ENCODE results near the gene GAS6.

The GAS6 gene

GRCh38 chr13:113852536-113853517 is 11.0 kb downstream of the GAS6 start:
- TF ChIP-seq, protein P1, sequence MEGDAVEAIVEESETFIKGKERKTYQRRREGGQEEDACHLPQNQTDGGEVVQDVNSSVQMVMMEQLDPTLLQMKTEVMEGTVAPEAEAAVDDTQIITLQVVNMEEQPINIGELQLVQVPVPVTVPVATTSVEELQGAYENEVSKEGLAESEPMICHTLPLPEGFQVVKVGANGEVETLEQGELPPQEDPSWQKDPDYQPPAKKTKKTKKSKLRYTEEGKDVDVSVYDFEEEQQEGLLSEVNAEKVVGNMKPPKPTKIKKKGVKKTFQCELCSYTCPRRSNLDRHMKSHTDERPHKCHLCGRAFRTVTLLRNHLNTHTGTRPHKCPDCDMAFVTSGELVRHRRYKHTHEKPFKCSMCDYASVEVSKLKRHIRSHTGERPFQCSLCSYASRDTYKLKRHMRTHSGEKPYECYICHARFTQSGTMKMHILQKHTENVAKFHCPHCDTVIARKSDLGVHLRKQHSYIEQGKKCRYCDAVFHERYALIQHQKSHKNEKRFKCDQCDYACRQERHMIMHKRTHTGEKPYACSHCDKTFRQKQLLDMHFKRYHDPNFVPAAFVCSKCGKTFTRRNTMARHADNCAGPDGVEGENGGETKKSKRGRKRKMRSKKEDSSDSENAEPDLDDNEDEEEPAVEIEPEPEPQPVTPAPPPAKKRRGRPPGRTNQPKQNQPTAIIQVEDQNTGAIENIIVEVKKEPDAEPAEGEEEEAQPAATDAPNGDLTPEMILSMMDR (IDR thresholded peaks at IDR 0.05; ENCODE audit: insufficient read depth, low read length, missing control alignments): no peak
- DNase-seq (ENCODE audit: low read depth, low spot score): no peak
- no peak overlapping the region for H3K4me3 ChIP-seq (ENCODE audit: low read depth, low read length)
- ChIA-PET CTCF (interaction anchor here (0.9 to 1.1 kb wide), 3 partner anchors 9 to 80 kb away, joined by 3 to 4 read pairs (median 3); no protein-coding TSS in a partner anchor), POLR2A (interaction anchor here (0.6 kb wide), 1 partner anchor 42 kb away, joined by 3 read pairs; no protein-coding TSS in a partner anchor)

DNA sequence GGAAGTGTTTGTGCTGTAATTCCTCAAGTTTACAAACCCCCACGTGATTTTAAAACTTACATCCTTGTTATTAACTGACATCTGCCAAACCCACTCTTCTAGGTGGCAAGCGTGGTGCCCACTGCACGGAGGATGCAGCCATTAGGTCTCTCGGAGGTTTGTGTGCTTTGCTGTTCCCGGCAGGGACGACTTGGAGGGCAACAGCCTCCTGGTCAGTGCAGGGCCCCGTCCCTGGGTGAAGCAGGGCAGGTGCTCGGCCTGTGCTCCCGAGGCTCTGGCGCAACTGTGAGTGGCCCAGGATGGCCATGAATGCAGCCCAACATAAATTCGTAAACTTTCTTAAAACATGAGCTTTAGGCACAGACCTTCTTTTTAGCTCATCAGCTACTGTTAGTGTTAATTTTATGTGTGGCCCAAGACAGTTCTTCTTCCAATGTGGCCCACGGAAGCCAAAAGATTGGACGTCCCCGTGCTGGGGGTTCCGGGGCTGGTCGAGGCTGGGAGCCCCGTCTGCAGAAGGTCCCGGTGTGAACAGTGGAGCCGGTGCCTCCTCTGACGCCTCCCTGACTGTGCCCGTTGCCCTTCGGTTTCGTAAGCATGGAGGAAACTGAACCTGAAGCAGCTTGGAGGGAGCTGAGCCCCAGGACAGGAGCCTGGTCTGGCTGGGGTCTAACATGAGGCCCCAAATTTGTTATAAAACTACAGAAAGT is 11.9 kb downstream of the GAS6 start:
- H3K4me3 ChIP-seq (ENCODE audit: low read depth, low read length): no peak overlapping the region
- TF ChIP-seq, protein P1 (IDR thresholded peaks at IDR 0.05; ENCODE audit: insufficient read depth, low read length, missing control alignments): no peak
- CTCF ChIA-PET: interaction anchor here (0.9 kb wide), 1 partner anchor 10 kb away, joined by 3 read pairs; no protein-coding TSS in a partner anchor
- no peak for DNase-seq (ENCODE audit: low read depth, low spot score)
- POLR2A ChIA-PET: interaction anchor here (0.6 to 0.7 kb wide), 2 partner anchors 43 to 74 kb away, joined by 3 read pairs; no protein-coding TSS in a partner anchor

- POLR2A ChIA-PET: no interaction called here
- TF ChIP-seq, protein P1 (IDR thresholded peaks at IDR 0.05; ENCODE audit: insufficient read depth, low read length, missing control alignments): no peak
- DNase-seq (ENCODE audit: low read depth, low spot score): no peak
- no peak overlapping the region for H3K4me3 ChIP-seq (ENCODE audit: low read depth, low read length)
- CTCF ChIA-PET: no interaction called here
Observed at GRCh38 chr13:113851480-113851803, 12.4 kb downstream of the GAS6 start.

DNA sequence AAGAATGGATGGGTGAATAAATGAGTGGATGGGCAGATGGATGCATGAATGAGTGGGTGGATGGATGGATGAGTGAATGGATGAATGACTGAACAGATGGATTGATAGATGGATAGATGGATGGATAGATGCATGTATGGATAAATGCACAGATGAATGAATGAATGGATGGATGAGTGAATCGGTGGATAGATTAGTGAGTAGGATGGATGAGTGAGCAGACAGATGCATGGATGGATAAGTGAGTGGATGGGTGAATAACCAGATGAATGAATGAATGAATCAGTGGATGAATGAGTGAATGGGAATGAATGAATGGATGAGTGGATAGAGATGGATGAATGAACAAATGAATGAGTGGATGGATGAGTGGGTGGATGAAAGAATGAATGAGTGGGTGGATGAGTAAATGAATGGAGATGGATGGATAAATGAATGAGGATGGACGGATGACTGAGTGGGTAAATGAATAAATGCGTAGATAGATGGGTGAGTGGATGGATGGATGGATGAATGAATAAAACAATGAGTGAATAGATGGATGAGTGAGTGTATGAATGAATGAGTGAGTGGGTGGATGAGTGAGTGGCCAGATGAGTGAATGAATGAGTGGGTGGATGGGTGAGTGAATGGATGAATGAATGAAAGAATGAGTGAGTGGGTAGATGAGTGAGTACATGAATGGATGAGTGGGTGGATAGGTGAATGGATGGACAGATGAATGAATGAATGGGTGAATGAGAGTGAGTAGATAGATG is 13.0 kb downstream of the GAS6 start:
- ChIA-PET CTCF (interaction anchor here (0.7 to 2.2 kb wide), 2 partner anchors 12 to 18 kb away, joined by 3 to 6 read pairs; no protein-coding TSS in a partner anchor), POLR2A (interaction anchor here (1.4 kb wide), 1 partner anchor 10 kb away, joined by 3 read pairs; no protein-coding TSS in a partner anchor)
- DNase-seq (ENCODE audit: low read depth, low spot score): no peak
- H3K4me3 ChIP-seq (ENCODE audit: low read depth, low read length): no peak overlapping the region
- TF ChIP-seq, protein P1 (IDR thresholded peaks at IDR 0.05; ENCODE audit: insufficient read depth, low read length, missing control alignments): no peak

DNA sequence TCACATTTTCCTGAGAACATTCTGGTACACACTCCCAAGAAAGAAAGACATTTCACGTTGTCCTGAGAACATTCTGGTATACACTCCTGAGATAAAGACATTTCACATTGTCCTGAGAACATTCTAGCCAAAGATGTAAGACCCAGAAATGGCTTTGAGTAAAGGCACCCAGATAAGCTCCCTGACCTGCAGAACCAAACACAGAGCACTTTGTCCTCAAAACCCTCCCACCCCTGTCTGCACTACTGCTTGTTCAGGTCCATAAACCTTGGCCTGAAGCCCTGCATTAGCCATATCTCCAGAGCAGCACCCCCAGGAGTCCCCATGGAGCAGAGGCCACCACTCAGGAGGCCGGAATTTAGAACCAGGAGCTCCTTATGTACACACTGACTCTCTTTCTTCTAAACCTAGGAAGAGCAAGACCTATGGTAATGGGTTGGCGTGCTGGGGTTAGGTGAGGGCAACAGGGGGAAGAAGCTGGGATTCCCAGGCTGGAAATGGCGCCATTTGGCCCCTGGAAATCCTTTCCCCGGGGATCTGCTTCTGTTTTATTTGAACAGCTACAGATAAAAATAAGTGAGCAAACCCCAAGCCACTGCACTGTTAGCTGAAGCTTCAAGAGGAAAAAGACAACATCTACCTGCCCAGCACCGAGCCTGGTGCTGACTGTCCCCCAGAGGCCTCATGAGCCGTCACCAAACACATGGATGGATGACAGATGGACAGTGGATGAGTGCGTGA is 13.7 kb downstream of the GAS6 start:
- ChIA-PET POLR2A (interaction anchor here (1.4 kb wide), 1 partner anchor 9 kb away, joined by 3 read pairs; no protein-coding TSS in a partner anchor), CTCF (interaction anchor here (0.7 to 2.2 kb wide), 3 partner anchors 9 to 19 kb away, joined by 3 to 6 read pairs (median 4); no protein-coding TSS in a partner anchor)
- TF ChIP-seq, protein P1 (IDR thresholded peaks at IDR 0.05; ENCODE audit: insufficient read depth, low read length, missing control alignments): no peak
- no peak overlapping the region for H3K4me3 ChIP-seq (ENCODE audit: low read depth, low read length)
- no peak for DNase-seq (ENCODE audit: low read depth, low spot score)

Measured in AG04449 (cell line).